Panc1 (cell line): ENCODE data around the gene TOB2. TPM values are rescaled to one million over a fixed set of nuclear protein-coding genes. Genes with fewer than 3 reads are reported as not detected.

Experiments used
- ATAC-seq: fragments of 200-7000 bp; cut with Tn5 transposase; 2 replicates; pipeline ENCODE4 v1.9.1; 2020; ENCODE audit warnings: mild to moderate bottlenecking, moderate library complexity
- BruUV-seq: library from RNA; stranded (reverse); fragments of 400-500 nt; replicated peaks from 2 replicates; lab custom pipeline; 2021; lab: Mats Ljungman, UMichigan
- CTCF ChIA-PET: fragments of 300-600 bp; sonication (Branson Sonifier 250); formaldehyde crosslinking; loops from one replicate; lab custom pipeline; 2022; ENCODE audit warnings: antibody characterized with exemption; lab: Charles Lee
- POLR2A ChIA-PET: fragments of 300-600 bp; sonication (Branson Sonifier 250); formaldehyde crosslinking; loops from one replicate; lab custom pipeline; 2022; ENCODE audit warnings: antibody characterized with exemption; lab: Charles Lee
- DNase-seq: peaks from one replicate; pipeline ENCODE4 v3.0.0-alpha.2; 2010; ENCODE audit warnings: low read depth, low spot score
- H3K27ac ChIP-seq: 2 replicates; pipeline ENCODE4 v1.5.1; 2011; ENCODE audit warnings: mild to moderate bottlenecking, low read length, inconsistent platforms
- H3K27me3 ChIP-seq: fragments of 200-500 bp; sonication (Bioruptor generic); 2 replicates; pipeline ENCODE4 v1.6.0; 2014; ENCODE audit warnings: low read length, inconsistent platforms; ENCODE audit not compliant: control insufficient read depth, insufficient read depth
- H3K36me3 ChIP-seq: fragments of 200-500 bp; sonication (Bioruptor generic); 2 replicates; pipeline ENCODE4 v1.5.1; 2014; ENCODE audit warnings: inconsistent platforms, mild to moderate bottlenecking, low read length, moderate library complexity; ENCODE audit not compliant: control insufficient read depth, insufficient read depth
- H3K4me1 ChIP-seq: 2 replicates; pipeline ENCODE4 v1.5.1; 2011; ENCODE audit warnings: inconsistent platforms, mild to moderate bottlenecking, low read length, moderate library complexity; ENCODE audit not compliant: control insufficient read depth, insufficient read depth
- H3K4me3 ChIP-seq, 2 experiments: 2 replicates each; pipeline ENCODE4 v1.5.1; 2011 to 2012; ENCODE audit warnings: low read depth in 2 of 2, low read length in 2 of 2, mild to moderate bottlenecking in 2 of 2, inconsistent platforms in 1 of 2, moderate library complexity in 1 of 2
- H3K9me3 ChIP-seq: fragments of 200-500 bp; sonication (Bioruptor generic); 2 replicates; pipeline ENCODE4 v1.5.1; 2014; ENCODE audit warnings: low read depth, mild to moderate bottlenecking, inconsistent platforms, low read length, moderate library complexity; ENCODE audit not compliant: control insufficient read depth, insufficient read depth
- POLR2AphosphoS5 ChIP-seq: IDR thresholded peaks from 2 replicates; pipeline ENCODE4 v1.6.1; 2012; ENCODE audit warnings: mild to moderate bottlenecking, low read depth, low read length, moderate library complexity
- SIN3A ChIP-seq: IDR thresholded peaks from 2 replicates; pipeline ENCODE4 v1.6.1; 2012; ENCODE audit warnings: low read depth, mild to moderate bottlenecking, low read length, moderate library complexity, borderline replicate concordance; ENCODE audit not compliant: insufficient read depth
- TCF7L2 ChIP-seq: IDR thresholded peaks from 2 replicates; pipeline ENCODE4 v1.6.1; 2011; ENCODE audit warnings: mild to moderate bottlenecking, low read depth, low read length, inconsistent platforms
- in situ Hi-C: cut with HindIII; loops from 2 replicates; pipeline ENCODE4 v1.10.0; 2016; ENCODE audit warnings: low sequenced_read_pairs, low pct_unique_long_range_greater_than_20kb
- intact Hi-C: fragments of 100-400 bp; cut with micrococcal nuclease; formaldehyde crosslinking; loops from one replicate; pipeline ENCODE4 v1.10.0; 2022; ENCODE audit not compliant: unreplicated experiment
- total RNA-seq: library from RNA; stranded (reverse); gene quantifications from one replicate; pipeline ENCODE4 v1.2.1, GENCODE V29; 2021; ENCODE audit not compliant: unreplicated experiment
- TF ChIP-seq, protein P1 (sequence below), 2 experiments: IDR thresholded peaks; 2 replicates each; pipeline ENCODE4 v1.6.1; 2011 to 2012; ENCODE audit warnings: low read depth in 2 of 2, control low read depth in 1 of 2, low read length in 1 of 2, mild to moderate bottlenecking in 1 of 2, moderate library complexity in 1 of 2; ENCODE audit not compliant: insufficient read depth in 1 of 2
- TF ChIP-seq, protein P2 (sequence below): fragments of 450-650 bp; IDR thresholded peaks from 2 replicates; pipeline ENCODE4 v1.5.1; 2017; ENCODE audit warnings: mild to moderate bottlenecking

TOB2 gene
- total RNA-seq, 1 experiment from 2014 or later: 43.6 TPM

DNA sequence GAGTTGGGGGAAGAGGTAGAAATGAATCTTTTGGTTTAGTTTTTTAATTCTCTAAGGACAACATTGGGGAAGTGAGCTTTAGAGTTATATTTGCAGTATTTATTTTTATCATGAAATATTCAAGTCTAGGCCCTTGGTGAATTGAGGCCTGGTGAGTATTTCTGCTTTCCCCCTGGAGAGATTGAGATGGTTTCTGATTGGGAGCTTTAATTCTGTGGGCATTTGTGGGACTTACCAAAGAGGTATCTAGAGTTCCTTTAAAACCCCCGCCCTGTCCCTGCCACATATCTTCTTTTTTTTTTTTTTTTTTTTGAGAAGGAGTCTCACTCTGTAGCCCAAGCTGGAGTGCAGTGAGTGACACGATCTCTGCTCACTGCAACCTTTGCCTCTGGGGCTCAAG lies 31.9 kb upstream of the TOB2 start:
- ChIA-PET CTCF (interaction anchor here (0.6 kb wide), 1 partner anchor 34 kb away, joined by 6 read pairs; no protein-coding TSS in a partner anchor), POLR2A (interaction anchor here (0.7 kb wide), 1 partner anchor 30 kb away, joined by 14 read pairs; no protein-coding TSS in a partner anchor)
- no peak for TF ChIP-seq TCF7L2
- TF ChIP-seq, protein P1, sequence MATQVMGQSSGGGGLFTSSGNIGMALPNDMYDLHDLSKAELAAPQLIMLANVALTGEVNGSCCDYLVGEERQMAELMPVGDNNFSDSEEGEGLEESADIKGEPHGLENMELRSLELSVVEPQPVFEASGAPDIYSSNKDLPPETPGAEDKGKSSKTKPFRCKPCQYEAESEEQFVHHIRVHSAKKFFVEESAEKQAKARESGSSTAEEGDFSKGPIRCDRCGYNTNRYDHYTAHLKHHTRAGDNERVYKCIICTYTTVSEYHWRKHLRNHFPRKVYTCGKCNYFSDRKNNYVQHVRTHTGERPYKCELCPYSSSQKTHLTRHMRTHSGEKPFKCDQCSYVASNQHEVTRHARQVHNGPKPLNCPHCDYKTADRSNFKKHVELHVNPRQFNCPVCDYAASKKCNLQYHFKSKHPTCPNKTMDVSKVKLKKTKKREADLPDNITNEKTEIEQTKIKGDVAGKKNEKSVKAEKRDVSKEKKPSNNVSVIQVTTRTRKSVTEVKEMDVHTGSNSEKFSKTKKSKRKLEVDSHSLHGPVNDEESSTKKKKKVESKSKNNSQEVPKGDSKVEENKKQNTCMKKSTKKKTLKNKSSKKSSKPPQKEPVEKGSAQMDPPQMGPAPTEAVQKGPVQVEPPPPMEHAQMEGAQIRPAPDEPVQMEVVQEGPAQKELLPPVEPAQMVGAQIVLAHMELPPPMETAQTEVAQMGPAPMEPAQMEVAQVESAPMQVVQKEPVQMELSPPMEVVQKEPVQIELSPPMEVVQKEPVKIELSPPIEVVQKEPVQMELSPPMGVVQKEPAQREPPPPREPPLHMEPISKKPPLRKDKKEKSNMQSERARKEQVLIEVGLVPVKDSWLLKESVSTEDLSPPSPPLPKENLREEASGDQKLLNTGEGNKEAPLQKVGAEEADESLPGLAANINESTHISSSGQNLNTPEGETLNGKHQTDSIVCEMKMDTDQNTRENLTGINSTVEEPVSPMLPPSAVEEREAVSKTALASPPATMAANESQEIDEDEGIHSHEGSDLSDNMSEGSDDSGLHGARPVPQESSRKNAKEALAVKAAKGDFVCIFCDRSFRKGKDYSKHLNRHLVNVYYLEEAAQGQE (IDR thresholded peaks at IDR 0.05; ENCODE audit: insufficient read depth in 1 of 2, low read depth in 2 of 2, low read length in 1 of 2): no peak
- TF ChIP-seq SIN3A: no peak
- TF ChIP-seq, protein P2, sequence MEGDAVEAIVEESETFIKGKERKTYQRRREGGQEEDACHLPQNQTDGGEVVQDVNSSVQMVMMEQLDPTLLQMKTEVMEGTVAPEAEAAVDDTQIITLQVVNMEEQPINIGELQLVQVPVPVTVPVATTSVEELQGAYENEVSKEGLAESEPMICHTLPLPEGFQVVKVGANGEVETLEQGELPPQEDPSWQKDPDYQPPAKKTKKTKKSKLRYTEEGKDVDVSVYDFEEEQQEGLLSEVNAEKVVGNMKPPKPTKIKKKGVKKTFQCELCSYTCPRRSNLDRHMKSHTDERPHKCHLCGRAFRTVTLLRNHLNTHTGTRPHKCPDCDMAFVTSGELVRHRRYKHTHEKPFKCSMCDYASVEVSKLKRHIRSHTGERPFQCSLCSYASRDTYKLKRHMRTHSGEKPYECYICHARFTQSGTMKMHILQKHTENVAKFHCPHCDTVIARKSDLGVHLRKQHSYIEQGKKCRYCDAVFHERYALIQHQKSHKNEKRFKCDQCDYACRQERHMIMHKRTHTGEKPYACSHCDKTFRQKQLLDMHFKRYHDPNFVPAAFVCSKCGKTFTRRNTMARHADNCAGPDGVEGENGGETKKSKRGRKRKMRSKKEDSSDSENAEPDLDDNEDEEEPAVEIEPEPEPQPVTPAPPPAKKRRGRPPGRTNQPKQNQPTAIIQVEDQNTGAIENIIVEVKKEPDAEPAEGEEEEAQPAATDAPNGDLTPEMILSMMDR: no peak
- TF ChIP-seq POLR2AphosphoS5: no peak
- DNase-seq: no peak
- intact Hi-C loops: no loop called here
- in situ Hi-C loops: no loop called here
- Histone ChIP-seq H3K9me3 (no peaks in the 10 kb centered on the region), H3K4me3 (no peak overlapping the region), H3K27me3 (no peaks in the 10 kb centered on the region), H3K36me3 (no peaks in the 10 kb centered on the region), H3K27ac (no peak overlapping the region), H3K4me1 (peaks cover 37% of the 10 kb centered on the region)
- no peak for ATAC-seq
- no TSS peak for BruUV-seq

DNA sequence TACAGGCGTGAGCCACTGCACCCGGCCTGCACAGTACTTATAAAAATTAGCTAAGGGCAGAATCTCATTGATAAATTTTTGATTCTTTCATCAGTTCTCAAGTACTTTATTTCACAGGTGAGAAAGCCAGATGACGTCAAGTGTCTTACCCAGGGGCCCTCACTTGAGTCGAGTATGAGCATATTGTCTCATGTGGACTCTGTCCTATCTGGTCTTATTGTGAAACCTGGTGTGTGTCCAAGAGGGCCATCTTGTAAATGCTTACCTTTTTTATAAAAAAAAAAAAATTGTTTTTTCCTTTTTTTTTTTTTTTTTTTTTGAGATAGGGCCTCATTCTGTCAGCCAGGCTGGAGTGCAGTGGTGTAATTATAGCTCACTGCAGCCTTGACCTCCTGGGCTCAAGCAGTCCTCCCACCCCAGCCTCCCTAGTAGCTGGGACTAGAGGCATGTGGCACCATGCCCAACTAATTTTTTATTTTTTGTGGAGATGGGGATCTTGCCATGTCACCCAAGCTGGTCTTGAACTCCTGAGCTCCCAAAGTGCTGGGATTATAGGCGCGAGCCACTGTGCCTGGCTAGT lies 28.4 kb upstream of the TOB2 start:
- ChIA-PET POLR2A (interaction anchor here (0.6 to 0.7 kb wide), 2 partner anchors 17 to 24 kb away, joined by 6 to 10 read pairs; no protein-coding TSS in a partner anchor), CTCF (no interaction called here)
- Histone ChIP-seq H3K9me3 (no peaks in the 10 kb centered on the region), H3K4me3 (no peak overlapping the region), H3K36me3 (peaks cover 2% of the 10 kb centered on the region; the same call in 1 of the 2 replicates), H3K27me3 (no peaks in the 10 kb centered on the region), H3K4me1 (peaks cover 11% of the 10 kb centered on the region), H3K27ac (no peak overlapping the region)
- in situ Hi-C loops (no loop called here), intact Hi-C loops (no loop called here)
- TF ChIP-seq TCF7L2 (no peak), POLR2AphosphoS5 (no peak), SIN3A (no peak)
- TF ChIP-seq, protein P1 (IDR thresholded peaks at IDR 0.05; ENCODE audit: insufficient read depth in 1 of 2, low read depth in 2 of 2, low read length in 1 of 2): no peak
- TF ChIP-seq, protein P2: no peak
- BruUV-seq: no TSS peak
- ATAC-seq: no peak
- no peak for DNase-seq
